Stimulated activated CD8-positive, alpha-beta memory T cell treated with anti-CD3 and anti-CD28 coated beads, Interleukin-4, amount 100 ng/mL, for 4 hours (primary cell): ENCODE data around the gene RPS6KA2.

ENCODE experiments used
- DNase-seq, 2 donors: peaks; one replicate each; pipeline ENCODE4 v3.0.0-alpha.2; 2020; ENCODE audit warnings: low read depth in 2 of 2, low spot score in 1 of 2

Gene RPS6KA2

DNA sequence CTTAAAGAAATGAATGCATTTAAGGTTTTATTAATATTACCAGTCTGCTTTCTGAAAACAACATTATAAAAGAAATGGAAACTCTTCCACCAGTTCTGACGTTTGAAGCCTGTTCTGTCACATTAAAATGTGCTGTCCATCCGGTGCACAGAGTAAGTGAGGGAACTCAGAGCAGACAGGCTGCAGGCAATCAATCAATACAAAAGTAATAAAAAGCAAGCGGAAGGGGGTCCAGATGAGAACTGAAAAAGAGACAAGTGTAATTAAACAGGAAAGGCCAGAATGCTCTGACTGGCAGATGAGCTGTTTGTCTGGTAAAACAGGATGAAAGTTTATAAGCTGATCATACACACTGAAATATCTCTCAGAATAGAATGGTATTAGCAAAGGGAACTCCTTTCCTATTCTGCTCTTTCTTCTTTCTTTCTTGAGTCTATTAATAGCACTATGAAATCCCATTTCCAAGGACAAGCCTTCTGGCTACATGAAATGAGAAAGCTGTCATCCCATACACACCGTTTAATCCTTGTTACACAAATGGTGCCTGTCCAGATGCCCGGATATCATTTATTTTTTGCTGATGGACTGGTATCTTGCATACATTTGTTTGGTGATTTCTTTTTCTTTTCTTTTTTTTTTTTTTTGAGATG is 134.8 kb downstream of the RPS6KA2 start:
- no peak for DNase-seq

DNA sequence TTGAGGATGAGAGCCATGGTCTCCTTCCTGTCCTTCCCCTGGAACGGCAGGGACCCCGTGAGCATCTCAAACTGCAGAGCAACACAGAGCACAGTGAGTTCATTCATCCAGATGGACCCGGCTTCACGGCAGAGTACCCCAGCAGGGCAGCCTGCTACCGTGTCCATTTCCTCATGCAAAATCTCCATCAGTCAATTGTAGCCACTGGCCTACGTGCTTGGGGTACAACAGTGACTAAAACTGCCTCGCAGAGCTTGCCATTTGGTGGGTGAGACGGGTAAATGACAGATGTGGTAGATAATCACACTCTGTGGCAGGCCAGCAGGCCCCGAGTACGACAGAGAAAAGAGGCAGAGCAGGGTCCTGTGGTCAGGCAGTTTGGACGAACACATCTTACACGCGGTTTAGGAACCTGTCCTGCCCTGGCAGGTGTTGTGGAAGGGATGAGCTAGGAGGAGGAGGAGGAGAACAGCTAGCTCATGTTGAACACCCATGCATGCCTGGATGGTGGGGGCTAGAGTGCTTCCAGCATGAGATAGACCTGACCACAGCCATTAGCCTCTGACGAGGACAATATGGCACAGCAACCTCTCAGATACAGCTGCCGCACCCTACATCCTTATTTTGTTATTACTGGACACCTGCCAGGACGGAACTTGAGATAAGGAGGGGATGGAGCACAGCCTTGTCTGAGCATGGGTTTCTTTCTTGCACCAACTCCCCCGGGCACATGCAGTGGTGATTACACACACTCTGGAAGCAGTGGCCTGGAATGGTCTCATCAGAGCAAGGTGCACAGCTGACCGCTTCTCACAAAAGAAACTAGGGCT is 136.2 kb downstream of the RPS6KA2 start:
- DNase-seq = no peak

DNA sequence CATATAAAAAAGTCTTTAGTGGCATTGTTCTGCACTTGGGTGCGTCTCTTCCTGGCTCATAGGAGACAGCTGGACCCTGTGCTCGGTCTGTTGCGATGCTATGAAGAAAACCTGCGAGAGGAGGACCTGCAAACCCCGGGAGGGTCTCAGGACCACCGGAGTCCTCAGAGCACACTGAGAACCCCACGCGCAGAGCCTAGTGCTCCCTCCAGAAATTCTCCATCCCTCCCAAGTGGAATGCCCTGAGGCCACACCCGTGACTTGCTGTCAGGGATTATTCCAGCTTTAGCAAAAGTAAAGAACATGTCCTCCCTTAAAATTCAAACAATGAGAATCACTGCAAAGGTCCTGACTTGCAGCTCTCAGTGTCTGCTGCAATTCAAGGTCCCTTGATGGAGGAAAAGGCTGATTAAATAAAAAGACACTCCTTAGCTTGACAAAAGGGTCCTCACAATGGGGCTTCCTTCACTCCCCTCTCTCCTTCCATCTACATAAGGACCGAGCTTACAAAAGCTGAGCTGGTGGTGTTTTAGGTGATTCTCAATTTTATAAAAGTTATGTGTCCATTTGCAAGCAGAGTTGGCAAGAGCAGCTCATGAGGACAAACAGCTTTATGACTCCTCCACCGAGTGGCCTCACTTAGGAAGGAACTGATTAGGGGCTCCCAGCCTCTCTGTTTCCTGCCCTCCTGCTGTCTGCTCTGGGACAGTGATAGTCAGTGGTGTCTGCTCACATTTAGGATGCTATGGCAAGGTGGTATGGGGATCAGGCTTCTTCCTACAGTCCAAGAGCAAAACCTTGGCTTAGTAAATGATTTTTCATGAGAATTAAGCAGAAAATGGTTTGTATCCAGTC is 137.5 kb downstream of the RPS6KA2 start:
- DNase-seq = no peak

DNA sequence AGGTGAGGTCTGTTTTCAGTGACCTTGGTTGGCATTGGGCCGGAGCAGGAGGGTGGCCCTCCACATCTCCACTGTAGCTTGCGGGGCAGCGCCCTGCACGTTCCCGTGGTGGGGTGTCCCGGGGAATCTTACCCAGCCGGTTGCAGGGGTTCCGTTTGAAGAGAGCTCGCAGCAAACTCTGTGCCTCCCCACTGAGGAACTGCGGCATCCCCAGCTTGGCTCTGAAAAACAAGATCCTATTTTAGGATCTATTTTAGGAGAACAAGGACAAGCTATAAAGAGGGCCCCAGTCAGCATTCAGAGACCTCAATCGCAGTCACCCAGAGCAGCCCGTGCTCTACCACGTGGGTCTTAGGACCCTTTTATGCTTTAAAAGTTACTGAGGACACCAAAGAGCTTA is 138.3 kb downstream of the RPS6KA2 start:
- DNase-seq = no peak

DNA sequence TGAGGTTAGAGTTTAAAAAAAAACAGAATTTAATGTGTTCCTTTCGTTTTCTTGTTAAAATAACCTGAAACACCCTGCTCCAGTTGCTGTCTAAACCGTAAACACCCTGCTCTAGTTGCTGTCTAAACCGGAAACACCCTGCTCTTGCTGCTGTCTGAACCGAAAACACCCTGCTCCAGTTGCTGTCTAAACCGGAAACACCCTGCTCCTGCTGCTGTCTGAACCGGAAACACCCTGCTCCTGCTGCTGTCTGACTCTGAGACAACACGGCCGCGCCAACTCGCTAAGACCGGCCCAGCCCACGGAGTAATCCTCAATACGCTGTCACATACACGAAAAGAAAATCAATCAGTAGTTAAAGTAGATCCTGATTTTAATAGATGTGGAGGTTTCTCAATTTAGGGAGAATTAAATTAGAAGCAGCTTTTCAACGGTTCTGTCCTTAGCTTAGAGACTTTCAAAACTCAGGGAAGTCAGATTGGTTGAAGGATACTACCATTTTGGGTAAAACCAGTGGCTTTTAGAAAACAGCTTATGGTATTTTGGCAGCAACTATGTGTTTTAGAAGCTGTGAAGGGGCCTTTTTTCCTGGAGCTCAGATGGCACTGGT is 138.9 kb downstream of the RPS6KA2 start:
- DNase-seq = peak; percentile 41 to 58

DNA sequence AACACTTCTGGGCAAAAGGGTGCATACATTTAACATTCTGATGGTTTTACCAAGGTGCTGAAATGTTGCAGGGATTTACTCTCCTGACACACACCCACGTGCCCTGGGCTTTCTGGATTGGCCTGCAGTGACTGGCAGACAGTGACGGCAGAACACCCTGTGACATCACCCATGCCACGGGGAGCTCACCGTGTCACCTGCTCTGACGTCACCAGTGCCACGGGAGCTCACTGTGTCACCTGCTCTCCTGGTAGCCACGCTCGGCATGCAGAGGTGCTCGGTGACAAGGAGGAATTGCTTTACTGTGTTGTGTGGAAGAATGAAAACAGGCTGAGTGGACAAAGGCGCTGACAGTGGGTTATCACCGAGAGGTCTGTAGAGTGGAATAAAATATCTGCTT is 139.9 kb downstream of the RPS6KA2 start:
- DNase-seq = no peak

DNA sequence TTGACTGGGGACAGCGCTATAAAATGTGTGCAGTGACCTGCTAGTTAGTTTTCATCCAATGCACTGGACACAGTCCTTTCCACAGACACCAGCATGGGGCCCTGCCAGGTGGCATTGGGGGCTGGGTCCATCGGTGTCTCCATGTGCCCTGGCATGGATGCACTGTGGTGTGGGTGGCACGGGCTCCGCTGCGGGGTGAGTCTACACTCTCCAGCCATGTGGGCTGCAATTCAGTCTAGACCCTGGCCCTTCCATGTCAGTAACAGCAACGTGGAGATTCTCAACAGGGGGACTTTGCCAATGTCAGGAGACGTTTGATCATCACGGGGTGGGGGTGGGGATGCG is 140.5 kb downstream of the RPS6KA2 start:
- no peak for DNase-seq

DNA sequence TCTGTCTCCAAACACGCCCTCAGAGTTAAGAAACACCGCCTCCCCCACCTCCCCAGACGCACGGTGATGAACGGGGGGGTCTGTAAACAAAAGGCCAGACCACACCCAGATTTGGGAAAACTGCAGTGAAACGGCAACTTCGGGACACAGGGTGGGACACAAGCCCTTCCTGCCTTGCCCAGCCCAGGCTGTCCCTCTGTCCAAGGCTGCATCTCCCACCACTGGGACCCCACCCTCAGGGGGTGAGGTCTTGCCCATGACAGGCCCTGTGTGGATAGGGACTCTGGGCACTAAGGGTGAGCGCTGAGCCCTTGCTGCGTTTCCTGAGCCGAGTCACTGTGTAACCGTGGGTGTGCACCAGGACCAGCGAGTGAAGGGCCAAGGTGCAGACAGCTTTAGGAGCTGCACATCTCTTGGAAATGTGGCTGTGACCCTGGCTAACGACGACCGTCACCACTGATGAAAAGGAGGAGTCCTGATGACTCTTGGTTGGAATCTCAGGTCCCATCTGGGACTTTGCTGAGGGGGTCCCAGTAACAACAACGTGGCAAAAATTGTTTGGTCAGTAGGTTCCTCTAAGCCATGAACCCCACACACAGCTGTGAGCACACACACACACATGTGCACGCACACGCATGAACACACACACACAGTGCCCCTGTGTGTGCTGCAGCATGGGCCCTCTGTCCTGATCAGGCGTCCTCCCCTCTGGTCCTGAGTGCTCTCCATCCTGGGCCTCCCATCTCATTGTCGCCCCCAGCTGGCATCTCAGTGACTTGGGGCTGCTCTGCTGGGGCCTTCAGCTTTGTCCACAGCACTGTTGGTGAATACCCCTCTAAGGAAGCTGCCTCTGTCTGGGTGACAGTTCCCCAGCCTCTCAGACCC is 141.2 kb downstream of the RPS6KA2 start:
- no peak for DNase-seq

DNA sequence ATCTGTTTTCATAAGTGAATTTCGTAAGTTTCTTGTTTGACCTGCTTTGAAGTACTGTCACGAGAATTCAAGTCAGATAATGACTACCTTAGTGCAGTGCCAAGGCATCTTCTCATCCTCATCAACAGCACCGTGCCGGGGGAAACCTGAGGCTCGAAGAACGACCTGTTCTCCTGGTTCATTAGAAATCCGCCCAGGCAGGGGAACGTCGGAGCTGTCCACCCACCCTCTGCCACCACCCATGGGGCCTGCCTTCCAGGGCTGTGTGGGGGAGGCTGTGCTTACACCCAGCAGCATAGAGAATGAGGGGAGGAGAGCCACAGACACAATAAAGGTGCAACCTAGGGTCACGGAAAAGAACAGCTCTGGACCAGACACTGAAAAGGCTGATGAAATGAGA is 142.2 kb downstream of the RPS6KA2 start:
- no peak for DNase-seq

DNA sequence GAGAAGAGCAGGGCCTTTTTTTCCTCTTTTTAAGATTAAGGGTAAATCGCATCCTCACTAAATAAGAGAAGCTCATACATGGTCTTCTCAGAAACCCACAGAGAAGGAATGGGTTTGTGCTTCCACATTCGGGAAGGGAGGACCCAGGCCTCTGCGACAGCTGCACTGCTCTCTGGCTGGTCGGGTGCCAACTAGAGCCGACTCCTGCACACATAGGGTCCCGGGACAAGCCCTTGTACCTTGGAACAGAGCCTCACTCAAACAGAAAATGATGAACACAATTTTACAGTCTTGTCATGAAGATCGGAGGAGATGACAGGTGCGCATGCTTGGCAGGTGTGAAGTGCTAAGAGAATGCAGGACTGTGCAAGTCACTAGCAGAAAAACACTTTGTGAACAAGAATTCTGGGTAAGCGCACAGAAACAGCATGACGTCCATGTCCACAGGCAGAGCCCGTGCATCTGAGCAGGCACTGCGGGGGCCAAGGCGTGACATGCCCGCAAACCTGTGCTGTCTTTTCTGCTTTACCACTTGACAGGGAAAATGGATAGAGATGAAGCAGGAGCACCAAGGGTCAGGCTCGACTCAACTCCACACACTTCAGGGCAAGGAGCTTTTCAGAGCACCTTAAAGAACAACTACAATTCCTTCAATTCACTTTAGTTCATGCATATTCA is 143.3 kb downstream of the RPS6KA2 start:
- DNase-seq = no peak

DNA sequence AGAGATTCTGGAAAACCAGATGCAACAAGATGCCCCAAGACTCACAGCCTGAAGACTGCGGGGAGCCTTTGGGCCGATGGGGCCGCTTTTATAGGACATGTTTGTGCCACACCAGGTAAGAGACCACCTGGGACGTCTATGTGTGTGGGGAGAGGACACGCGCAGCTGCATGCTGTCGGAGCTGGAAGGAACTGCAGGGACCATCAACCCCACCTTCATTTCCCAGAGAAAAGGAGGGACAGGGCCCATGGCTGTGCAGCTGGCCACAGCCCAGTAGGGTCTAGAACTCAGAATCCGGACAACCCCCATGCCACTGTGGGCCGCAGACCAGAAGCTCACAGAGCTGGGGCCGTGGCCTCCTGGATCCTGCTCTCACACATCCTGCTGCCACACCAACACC is 144.0 kb downstream of the RPS6KA2 start:
- no peak for DNase-seq

DNA sequence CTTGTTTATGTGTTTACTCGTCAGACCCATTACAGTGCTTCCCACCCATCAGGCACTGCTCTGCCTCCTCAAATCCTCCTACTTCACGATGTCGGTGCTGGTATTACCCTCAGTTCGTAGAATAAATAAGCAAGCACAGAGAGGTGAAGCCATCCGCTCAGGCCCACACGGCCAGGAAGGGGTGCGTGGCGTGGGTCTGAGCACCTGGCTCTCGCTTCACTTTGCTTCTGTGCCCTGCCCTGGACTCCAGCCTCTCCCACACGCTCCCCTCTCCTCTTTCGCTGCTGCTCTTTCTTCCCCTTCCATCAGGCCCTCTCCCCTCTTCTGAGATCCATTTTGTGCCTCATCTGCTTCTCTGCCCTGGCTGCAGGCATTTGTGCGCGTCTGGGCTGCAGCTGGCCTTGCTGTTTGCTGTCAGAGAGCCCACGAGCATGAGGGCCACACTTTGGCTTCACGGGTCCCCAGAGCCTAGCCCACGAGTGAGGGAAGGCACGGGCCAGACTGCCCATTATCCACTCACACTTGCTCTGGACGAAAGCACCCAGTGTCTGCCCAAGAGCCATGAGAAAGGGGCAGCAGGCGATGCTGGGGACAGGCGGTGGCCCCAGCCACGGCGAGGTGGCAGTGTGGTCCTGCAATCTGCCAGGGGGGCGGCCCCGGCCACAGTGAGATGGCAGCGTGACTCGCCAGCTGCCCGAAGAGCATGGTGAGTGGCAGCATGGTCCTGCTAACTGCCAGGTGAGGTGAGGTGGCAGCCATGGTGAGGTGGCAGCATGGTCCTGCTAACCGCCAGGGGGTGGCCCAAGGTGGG is 148.1 kb downstream of the RPS6KA2 start:
- no peak for DNase-seq

DNA sequence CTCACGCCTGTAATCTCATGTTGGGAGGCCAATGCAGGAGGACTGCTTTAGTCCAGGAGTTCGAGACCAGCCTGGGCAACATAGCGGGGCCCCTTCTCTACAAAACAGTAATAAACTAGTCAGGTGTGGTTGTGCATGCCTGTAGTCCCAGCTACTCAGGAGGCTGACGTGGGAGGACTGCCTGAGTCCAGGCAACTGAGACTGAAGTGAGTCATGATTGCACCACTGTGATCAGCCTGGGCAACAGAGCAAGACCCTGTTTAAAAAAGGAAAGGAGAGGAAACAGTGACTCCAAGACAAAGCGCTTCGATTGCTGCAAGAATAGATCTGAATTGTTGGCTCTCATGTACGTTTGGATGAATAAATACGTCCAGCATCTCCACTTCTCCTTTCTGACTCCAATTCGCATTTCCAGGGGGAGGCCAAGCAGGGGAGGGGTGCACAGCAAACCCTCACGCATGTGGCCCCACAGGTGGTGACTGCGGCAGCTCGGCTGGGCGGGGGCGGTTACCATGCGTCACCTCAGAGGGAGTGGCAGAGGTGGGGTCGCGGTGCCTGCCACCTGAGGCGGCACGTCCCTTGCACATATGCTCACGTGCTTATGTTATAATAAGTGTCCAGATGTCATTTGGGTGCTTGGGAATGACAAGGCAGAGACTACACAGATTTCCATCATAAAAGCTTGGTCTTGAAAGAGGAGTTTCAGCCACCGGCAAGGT is 149.2 kb downstream of the RPS6KA2 start:
- no peak for DNase-seq

DNA sequence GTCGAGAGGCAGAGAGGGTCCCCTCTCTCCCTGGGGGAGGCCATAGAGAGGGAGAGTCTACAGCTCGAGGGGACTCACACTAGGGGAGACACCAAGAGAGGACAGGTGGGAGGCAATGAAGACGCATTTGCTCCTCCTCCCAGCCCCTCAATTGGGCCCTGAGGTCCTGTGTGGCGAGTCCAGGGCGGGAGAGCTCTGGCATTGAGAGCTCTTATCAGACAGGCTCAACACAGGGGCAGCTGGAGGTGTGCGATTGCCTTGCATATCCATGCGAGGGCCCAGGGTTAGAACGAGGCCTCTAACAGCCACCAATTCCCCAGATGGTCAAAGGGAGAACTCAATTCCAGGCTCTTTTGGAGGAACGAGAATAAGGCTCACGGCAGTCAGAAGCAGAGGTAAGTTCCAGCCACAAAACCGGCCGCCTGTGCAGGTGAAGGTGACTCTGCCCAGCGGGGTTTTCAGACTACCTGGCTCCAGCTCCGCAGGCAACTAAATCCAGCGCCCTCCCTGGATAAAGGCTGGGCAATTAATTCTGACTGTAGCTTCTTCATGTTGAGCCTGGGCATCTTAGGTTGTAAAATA is 150.3 kb downstream of the RPS6KA2 start:
- DNase-seq = no peak

DNA sequence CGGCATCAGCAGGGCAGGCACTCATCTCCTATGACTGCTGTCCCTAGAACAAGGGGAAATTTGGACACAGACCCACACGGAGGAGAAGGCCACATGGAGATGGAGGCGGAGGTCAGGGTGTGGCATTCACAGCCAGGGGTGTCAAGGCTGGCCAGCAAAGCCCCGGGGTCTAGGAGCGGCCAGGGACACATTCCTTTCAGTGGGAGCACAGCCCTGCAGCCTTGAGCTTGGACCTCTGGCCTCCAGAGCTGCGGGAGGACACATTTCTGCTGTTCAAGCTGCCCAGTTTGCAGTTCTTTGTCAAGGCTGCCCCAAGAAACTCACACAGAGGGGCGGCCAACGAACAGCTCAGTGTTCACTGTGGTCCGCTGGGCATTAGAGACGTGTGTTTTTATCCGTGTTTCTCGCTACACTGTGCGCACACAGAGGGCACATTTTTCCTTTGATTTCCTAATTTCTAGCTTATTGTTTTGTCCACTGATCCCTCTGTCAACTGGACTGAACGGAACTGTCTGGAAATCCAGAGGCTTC is 150.9 kb downstream of the RPS6KA2 start:
- DNase-seq = no peak

DNA sequence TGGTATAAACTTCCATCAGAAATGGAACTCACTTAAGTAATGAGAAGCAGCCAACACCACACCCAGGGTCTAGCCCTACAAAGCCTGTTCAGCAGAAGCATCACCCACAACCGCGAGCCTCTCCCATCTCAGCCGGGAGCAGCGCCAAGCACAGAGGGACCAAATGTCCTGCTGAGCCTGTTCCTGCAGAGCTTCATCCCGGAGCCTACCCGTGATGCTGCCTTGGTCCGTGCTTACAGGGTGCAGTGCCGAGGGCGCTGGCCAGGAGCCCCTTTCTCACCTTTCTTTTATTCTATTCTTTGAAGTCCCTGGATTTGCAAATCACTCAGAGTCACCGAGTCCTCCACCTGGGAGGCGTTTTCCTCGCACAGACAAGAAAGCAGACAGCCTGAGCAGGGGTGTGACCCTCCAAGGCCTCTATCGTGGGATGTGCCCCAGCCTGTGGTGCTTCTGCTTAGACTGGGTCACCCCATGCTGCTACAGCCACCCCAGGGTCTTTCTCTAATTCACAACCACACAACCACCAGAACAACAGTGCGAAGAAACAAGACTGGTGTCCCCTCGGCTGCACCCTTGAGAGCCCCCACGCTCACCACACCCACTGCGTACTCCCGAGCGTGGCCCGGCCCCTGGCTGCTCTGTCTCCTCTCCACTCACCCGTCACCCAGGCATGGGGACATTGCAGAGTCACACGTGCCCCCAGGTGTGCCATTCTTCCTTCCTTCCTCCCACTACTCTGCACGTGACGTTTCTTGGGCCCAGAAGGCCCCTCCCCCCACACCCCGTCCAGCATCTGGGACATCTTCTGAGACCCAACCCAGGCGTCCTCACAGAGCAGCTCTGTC is 152.1 kb downstream of the RPS6KA2 start:
- no peak for DNase-seq
